KOPT-K1 (cell line): ENCODE data around the gene OR2W3.

ENCODE experiments used
- H3K27ac ChIP-seq: fragments of 200-600 bp; sonication (generic); 2 replicates; pipeline ENCODE4 v1.5.1; 2016; ENCODE audit warnings: antibody characterized with exemption, mild to moderate bottlenecking, low read depth, low read length; ENCODE audit not compliant: poor library complexity, severe bottlenecking
- H3K36me3 ChIP-seq: fragments of 200-600 bp; sonication (generic); 2 replicates; pipeline ENCODE4 v1.5.1; 2017; ENCODE audit warnings: antibody characterized with exemption, mild to moderate bottlenecking, low read length, moderate library complexity; ENCODE audit not compliant: insufficient read depth
- H3K9me3 ChIP-seq: fragments of 200-600 bp; sonication (generic); 2 replicates; pipeline ENCODE4 v1.5.1; 2017; ENCODE audit warnings: antibody characterized with exemption, low read length, mild to moderate bottlenecking; ENCODE audit not compliant: insufficient read depth, poor library complexity, severe bottlenecking

The OR2W3 gene

GRCh38 chr1:247895163-247895637, at the start of gene OR2W3:
TSS of gene OR2W3 (plus strand) at chr1:247895587. CDS start at chr1:247895587, 0 bp downstream.
- no peaks in the 10 kb centered on the region for H3K36me3 ChIP-seq

GRCh38 chr1:247845693-247846017, 49.7 kb upstream of the OR2W3 start:
- Histone ChIP-seq H3K36me3 (no peaks in the 10 kb centered on the region), H3K9me3 (no peaks in the 10 kb centered on the region), H3K27ac (no peak overlapping the region)

More at GRCh38 chr1:247895163-247895637, at the start of gene OR2W3:
- Histone ChIP-seq H3K9me3 (no peaks in the 10 kb centered on the region), H3K27ac (no peak within 1 kb of the TSS)

GRCh38 chr1:247848346-247848745, 47.0 kb upstream of the OR2W3 start:
- Histone ChIP-seq H3K36me3 (no peaks in the 10 kb centered on the region), H3K9me3 (no peaks in the 10 kb centered on the region), H3K27ac (no peak overlapping the region)

- Histone ChIP-seq H3K36me3 (no peaks in the 10 kb centered on the region), H3K27ac (no peak overlapping the region), H3K9me3 (no peaks in the 10 kb centered on the region)
Observed at GRCh38 chr1:247849616-247850015, 45.8 kb upstream of the OR2W3 start.

GRCh38 chr1:247854899-247855545, 40.4 kb upstream of the OR2W3 start:
- Histone ChIP-seq H3K36me3 (no peaks in the 10 kb centered on the region), H3K27ac (no peak overlapping the region), H3K9me3 (no peaks in the 10 kb centered on the region)

GRCh38 chr1:247855911-247856310, 39.5 kb upstream of the OR2W3 start:
- H3K36me3 ChIP-seq: no peaks in the 10 kb centered on the region
- H3K27ac ChIP-seq: no peak overlapping the region
- no peaks in the 10 kb centered on the region for H3K9me3 ChIP-seq

- no peaks in the 10 kb centered on the region for H3K36me3 ChIP-seq
- H3K9me3 ChIP-seq: no peaks in the 10 kb centered on the region
- no peak within 1 kb of the TSS for H3K27ac ChIP-seq
Observed at GRCh38 chr1:247857069-247857984, 38.1 kb upstream of the OR2W3 start, which contains the start of gene TRIM58. TSS of gene TRIM58 (plus strand) at chr1:247857187. CDS start at chr1:247857247, 60 bp downstream.

GRCh38 chr1:247857985-247858619, 37.3 kb upstream of the OR2W3 start:
- no peaks in the 10 kb centered on the region for H3K36me3 ChIP-seq
- H3K9me3 ChIP-seq: no peaks in the 10 kb centered on the region
- H3K27ac ChIP-seq: no peak overlapping the region

- H3K36me3 ChIP-seq: no peaks in the 10 kb centered on the region
- no peak overlapping the region for H3K27ac ChIP-seq
- no peaks in the 10 kb centered on the region for H3K9me3 ChIP-seq
Observed at GRCh38 chr1:247862756-247863155, 32.6 kb upstream of the OR2W3 start.

GRCh38 chr1:247864644-247865043, 30.7 kb upstream of the OR2W3 start:
- Histone ChIP-seq H3K27ac (no peak overlapping the region), H3K36me3 (no peaks in the 10 kb centered on the region), H3K9me3 (no peaks in the 10 kb centered on the region)

- peaks cover 4% of the 10 kb centered on the region for H3K9me3 ChIP-seq
- no peak overlapping the region for H3K27ac ChIP-seq
- H3K36me3 ChIP-seq: no peaks in the 10 kb centered on the region
Observed at GRCh38 chr1:247865416-247865815, 30.0 kb upstream of the OR2W3 start.

GRCh38 chr1:247883346-247883745, 12.0 kb upstream of the OR2W3 start:
- Histone ChIP-seq H3K36me3 (no peaks in the 10 kb centered on the region), H3K27ac (no peak overlapping the region), H3K9me3 (no peaks in the 10 kb centered on the region)

- H3K36me3 ChIP-seq: no peaks in the 10 kb centered on the region
- H3K9me3 ChIP-seq: no peaks in the 10 kb centered on the region
- H3K27ac ChIP-seq: no peak overlapping the region
Observed at GRCh38 chr1:247884797-247885413, 10.5 kb upstream of the OR2W3 start.

- Histone ChIP-seq H3K36me3 (no peaks in the 10 kb centered on the region), H3K9me3 (no peaks in the 10 kb centered on the region)
Observed at GRCh38 chr1:247895976-247896375, 589 bp downstream of the OR2W3 start.

GRCh38 chr1:247904122-247904521, 8.7 kb downstream of the OR2W3 start:
- H3K36me3 ChIP-seq: no peaks in the 10 kb centered on the region
- H3K9me3 ChIP-seq: peaks cover 6% of the 10 kb centered on the region
- H3K27ac ChIP-seq: no peak overlapping the region

More at GRCh38 chr1:247895976-247896375, 589 bp downstream of the OR2W3 start:
- H3K27ac ChIP-seq: no peak overlapping the region
